Activated CD8-positive, alpha-beta memory T cell treated with anti-CD3 and anti-CD28 coated beads, Interleukin-2, amount 10 ng/mL, durations not matched to agents 7 days and 5 days (primary cell): ENCODE results near the gene KCNRG. TPM values are rescaled to one million over a fixed set of nuclear protein-coding genes. Genes with fewer than 3 reads are reported as not detected.
A peak's percentile ranks its signal among the peaks of the same experiment; 100 is the strongest.
"Not testable (repeated sequence)": the region's sequence is repeated elsewhere in the genome, so short reads cannot be mapped to it uniquely, and the experiment has no call there.

Experiments used
- ATAC-seq: fragments of 150-1000 bp; cut with Tn5 transposase; one replicate; pipeline ENCODE4 v1.10.0; 2021; ENCODE audit warnings: moderate library complexity
- CTCF ChIA-PET: fragments of 350-600 bp; sonication (Branson Sonifier 250); formaldehyde crosslinking; loops from one replicate; lab custom pipeline; 2021; ENCODE audit warnings: antibody characterized with exemption; lab: Charles Lee
- DNase-seq: peaks from one replicate; pipeline ENCODE4 v3.0.0-alpha.2; 2020
- H3K27ac Mint-ChIP-seq: one replicate; pipeline ENCODE4 v1.8.0; 2021; ENCODE audit warnings: mild to moderate bottlenecking, mixed read lengths
- H3K27me3 Mint-ChIP-seq: one replicate; pipeline ENCODE4 v1.8.0; 2021; ENCODE audit warnings: mixed read lengths
- H3K36me3 Mint-ChIP-seq: one replicate; pipeline ENCODE4 v1.8.0; 2021; ENCODE audit warnings: mild to moderate bottlenecking, mixed read lengths
- H3K4me1 Mint-ChIP-seq: one replicate; pipeline ENCODE4 v1.8.0; 2021; ENCODE audit warnings: mixed read lengths
- H3K4me3 Mint-ChIP-seq: one replicate; pipeline ENCODE4 v1.8.0; 2021; ENCODE audit warnings: mild to moderate bottlenecking, moderate library complexity, mixed read lengths
- H3K9me3 Mint-ChIP-seq: one replicate; pipeline ENCODE4 v1.8.0; 2022; ENCODE audit warnings: low read depth, mixed read lengths
- total RNA-seq, 2 experiments: library from RNA; stranded (reverse); gene quantifications; one replicate each; pipeline ENCODE4 v1.2.3, GENCODE V29; 2021

Gene KCNRG
- total RNA-seq, 2 experiments from 2014 or later = 0.21 TPM; not detected in 1

DNA sequence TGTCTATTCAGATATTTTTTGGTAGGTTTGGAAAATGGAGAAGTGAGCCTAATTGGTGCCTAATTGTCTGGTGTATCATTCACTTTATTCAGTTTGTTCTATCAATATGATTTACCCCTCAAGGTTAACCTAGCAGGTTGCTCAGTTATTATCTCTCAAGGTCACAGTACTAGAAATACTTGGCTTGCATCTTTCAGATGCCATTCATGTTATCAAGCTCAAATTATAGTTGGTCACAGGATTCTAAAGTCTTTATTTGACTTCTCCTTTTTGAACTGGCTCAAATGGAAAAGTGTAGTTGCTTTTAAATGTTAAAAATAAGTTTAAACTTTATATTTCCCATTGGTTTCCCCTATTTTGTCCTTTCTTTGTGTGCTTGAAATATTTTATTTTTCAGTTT lies 2.6 kb downstream of the KCNRG start:
- CTCF ChIA-PET = interaction anchor here (1.4 kb wide), 1 partner anchor 21 kb away, joined by 3 read pairs; the partner anchor contains the start of gene TRIM13
- Mint-ChIP-seq H3K36me3 (peaks cover 67% of the 10 kb centered on the region), H3K27me3 (no peaks in the 10 kb centered on the region), H3K4me1 (peaks cover 2% of the 10 kb centered on the region), H3K4me3 (no peak overlapping the region), H3K9me3 (no peaks in the 10 kb centered on the region), H3K27ac (no peak overlapping the region)
- ATAC-seq (no peak), DNase-seq (no peak)

DNA sequence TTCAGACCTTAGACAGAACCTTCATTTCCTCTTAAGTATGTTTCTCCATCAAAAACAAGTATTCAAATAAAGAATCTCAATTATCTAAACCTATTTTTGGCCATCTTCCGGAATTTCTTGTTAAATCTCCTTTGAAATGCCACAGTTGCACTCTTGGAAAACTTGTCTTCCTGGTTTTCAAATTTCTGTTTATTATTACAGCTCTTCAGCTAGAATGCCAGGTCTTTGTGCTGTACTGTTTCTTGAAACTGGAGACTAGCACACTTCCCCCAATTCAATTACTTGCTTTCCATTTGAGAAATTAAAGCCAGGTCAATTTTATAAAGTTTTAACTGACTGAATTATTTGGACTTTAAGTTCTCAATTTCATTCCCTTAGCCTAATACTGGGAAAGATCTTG lies 10.2 kb downstream of the KCNRG start:
- Mint-ChIP-seq H3K4me3 (no peak overlapping the region), H3K36me3 (peaks cover 58% of the 10 kb centered on the region), H3K27ac (no peak overlapping the region), H3K9me3 (no peaks in the 10 kb centered on the region), H3K27me3 (no peaks in the 10 kb centered on the region), H3K4me1 (peaks cover 4% of the 10 kb centered on the region)
- CTCF ChIA-PET = no interaction called here
- no peak for DNase-seq
- ATAC-seq = no peak

DNA sequence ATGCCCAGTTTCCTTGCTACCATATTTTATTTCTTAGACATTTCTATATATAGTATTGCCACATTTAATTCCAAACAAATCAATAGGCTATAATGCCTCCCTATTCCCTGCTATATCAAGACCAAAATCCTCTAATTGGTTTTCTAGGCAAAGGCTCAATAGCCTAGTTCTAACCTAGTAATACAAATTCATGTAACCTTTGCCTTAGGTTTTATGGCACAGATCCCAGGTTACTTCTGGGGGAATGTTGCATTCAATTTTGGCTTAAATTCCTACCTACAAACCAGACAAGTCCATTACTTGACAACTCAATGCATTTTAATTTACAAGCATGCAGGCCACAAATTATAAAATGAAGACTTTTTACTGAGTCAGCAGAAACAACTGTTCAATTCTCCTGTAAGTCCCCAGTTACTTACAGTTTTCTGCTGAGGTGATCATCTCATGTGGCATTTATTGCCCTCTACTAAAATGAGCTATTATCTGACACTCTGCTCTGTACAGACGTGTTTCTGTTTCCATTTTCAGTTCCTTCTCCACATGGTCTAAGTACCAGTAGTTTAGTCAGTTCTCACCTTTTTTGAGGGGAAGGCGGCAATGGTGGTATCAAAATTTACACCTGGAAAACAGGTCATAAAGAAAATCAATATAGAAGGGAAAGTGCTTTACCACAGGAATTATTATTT lies 11.7 kb downstream of the KCNRG start:
- Mint-ChIP-seq H3K27me3 (no peaks in the 10 kb centered on the region), H3K36me3 (peaks cover 53% of the 10 kb centered on the region), H3K4me1 (peaks cover 4% of the 10 kb centered on the region), H3K27ac (no peak overlapping the region), H3K4me3 (no peak overlapping the region), H3K9me3 (no peaks in the 10 kb centered on the region)
- CTCF ChIA-PET = no interaction called here
- DNase-seq = no peak
- no peak for ATAC-seq

DNA sequence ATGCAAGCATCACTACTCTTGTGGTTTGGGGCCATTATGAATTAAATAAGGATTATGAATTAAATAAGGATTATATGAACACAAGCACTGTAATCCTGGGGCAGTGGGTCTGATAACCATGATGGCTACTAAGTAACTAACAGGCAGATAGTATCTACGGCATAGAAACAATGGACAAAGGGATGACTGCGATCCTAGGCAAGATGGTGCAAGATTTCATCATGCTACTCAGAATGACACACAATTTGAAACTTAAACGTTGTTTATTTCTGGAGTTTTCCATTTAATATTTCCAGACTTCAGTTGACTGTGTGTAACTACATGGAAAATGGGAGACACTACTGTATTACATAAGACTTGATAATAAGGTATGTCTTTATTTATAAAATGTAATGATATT lies 15.1 kb downstream of the KCNRG start:
- Mint-ChIP-seq H3K27me3 (no peaks in the 10 kb centered on the region), H3K27ac (no peak overlapping the region), H3K4me1 (peaks cover 4% of the 10 kb centered on the region), H3K4me3 (no peak overlapping the region), H3K9me3 (no peaks in the 10 kb centered on the region), H3K36me3 (peaks cover 29% of the 10 kb centered on the region)
- ATAC-seq (no peak), DNase-seq (no peak)
- CTCF ChIA-PET = no interaction called here

DNA sequence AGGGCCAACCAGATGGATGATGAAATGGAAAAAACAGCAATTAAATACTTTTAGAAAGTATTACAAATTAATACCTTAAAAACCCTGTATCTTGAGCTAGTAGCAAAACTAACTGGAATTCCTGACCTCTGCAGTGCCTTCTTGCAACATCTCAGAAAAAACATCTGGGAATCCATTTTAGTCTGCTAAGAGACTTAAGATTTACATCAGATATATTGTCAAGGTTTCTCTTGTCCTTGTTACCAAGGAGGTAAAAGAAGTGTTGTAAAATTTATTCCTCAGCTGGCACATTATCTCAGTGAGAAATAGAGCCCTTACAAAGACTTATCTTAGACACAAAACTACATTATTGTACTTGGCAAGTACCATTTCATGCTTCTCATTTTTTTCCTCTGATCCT lies 18.5 kb downstream of the KCNRG start:
- CTCF ChIA-PET = interaction anchor here (0.7 to 0.9 kb wide), 2 partner anchors 12 to 37 kb away, joined by 3 read pairs; partner anchors contain the start of gene TRIM13
- no peak overlapping the region for H3K4me3 Mint-ChIP-seq
- H3K4me1 Mint-ChIP-seq = peaks cover 2% of the 10 kb centered on the region
- DNase-seq (no peak), ATAC-seq (no peak)
- H3K27ac Mint-ChIP-seq = no peak overlapping the region
- no peaks in the 10 kb centered on the region for H3K27me3 Mint-ChIP-seq
- H3K36me3 Mint-ChIP-seq = peaks cover 8% of the 10 kb centered on the region
- H3K9me3 Mint-ChIP-seq = no peaks in the 10 kb centered on the region

DNA sequence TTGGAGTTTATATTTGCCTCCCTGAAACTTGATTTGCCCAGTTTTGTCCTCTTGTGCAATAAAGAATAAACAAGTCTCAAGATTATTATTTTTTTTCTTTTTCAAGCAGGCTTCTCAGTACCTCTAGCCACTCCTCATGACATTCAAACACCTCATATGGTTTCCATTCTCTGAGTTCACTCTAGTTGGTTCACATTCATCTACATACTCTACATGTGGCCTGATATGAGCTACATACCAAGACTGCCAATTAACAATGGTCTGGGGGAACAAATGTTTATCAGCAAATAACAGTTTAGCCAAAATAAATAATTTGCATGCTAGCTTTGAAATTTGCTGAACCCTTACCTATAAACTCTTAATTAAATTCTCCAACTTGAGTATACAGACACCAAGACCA lies 22.5 kb downstream of the KCNRG start:
- ATAC-seq (no peak), DNase-seq (no peak)
- H3K36me3 Mint-ChIP-seq = peaks cover 16% of the 10 kb centered on the region
- no peak overlapping the region for H3K27ac Mint-ChIP-seq
- no peaks in the 10 kb centered on the region for H3K9me3 Mint-ChIP-seq
- no peaks in the 10 kb centered on the region for H3K27me3 Mint-ChIP-seq
- CTCF ChIA-PET = interaction anchor here (2.4 kb wide), 1 partner anchor 41 kb away, joined by 8 read pairs; the partner anchor contains the start of gene TRIM13
- H3K4me1 Mint-ChIP-seq = no peaks in the 10 kb centered on the region
- H3K4me3 Mint-ChIP-seq = no peak overlapping the region

DNA sequence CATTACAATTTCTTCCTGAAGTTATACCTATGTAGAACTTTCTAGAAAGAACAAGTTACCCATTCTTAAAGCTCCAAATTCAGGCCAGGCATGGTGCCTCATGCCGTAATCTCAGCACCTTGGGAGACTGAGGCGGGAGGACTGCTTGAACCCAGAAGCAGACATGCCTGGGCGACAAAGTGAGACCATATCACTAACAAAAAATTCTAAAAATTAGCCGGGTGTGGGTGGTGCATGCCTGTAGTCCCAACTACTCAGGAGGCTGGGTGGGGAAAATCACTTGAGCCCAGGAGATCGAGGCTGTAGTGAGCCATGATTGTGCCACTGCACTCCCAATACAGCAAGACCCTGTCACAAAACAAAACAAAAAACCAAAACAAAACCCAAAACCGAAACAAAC lies 23.0 kb downstream of the KCNRG start:
- Mint-ChIP-seq H3K4me1 (no peaks in the 10 kb centered on the region), H3K4me3 (no peak overlapping the region), H3K27ac (no peak overlapping the region), H3K27me3 (no peaks in the 10 kb centered on the region), H3K36me3 (peaks cover 20% of the 10 kb centered on the region), H3K9me3 (no peaks in the 10 kb centered on the region)
- ATAC-seq (no peak), DNase-seq (no peak)
- CTCF ChIA-PET = interaction anchor here (0.9 to 2.4 kb wide), 2 partner anchors 15 to 41 kb away, joined by 4 to 8 read pairs; partner anchors contain the start of gene TRIM13

DNA sequence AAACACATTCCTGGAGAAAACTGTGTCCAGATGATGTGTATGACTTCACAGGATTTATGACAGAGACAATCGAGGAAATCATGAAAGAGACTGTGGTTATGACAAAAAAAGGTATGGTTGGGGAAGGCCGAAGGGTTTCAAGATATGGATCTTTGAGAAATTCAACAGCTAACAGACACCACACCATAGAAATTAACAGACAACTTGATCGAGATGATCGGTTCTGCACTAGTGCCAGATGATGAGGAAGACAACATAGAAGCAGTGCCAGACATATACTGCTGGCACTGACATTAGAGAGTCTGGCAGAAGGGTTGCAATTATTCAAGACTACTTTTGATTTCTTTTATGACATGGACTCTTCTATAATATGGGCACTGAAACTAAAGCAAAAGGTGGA lies 37.2 kb downstream of the KCNRG start:
- Mint-ChIP-seq H3K27ac (no peak overlapping the region), H3K27me3 (no peaks in the 10 kb centered on the region), H3K4me3 (no peak overlapping the region), H3K9me3 (no peaks in the 10 kb centered on the region), H3K4me1 (peaks cover 24% of the 10 kb centered on the region), H3K36me3 (peaks cover 53% of the 10 kb centered on the region)
- ATAC-seq = no peak
- CTCF ChIA-PET = interaction anchor here (1.4 kb wide), 1 partner anchor 9 kb away, joined by 3 read pairs; no protein-coding TSS in a partner anchor
- DNase-seq = no peak

DNA sequence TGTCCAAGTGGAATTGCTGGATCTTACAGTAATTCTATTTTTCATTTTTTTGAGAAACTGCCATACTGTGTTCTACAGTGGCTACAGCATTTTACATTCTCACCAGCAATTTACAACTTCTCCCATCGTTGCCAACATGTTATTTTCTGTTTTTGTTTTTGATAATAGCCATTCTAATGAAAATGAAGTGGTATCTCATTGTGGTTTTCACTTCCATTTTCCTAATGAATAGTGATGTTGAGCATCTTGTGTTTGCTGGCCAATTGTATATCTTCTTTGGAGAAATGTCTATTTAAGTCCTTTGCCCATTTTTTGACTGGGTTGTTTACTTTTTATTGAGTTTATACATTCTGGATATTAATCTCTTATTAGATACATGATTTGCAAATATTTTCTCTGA lies 38.6 kb downstream of the KCNRG start:
- no peak overlapping the region for H3K27ac Mint-ChIP-seq
- no peak overlapping the region for H3K4me3 Mint-ChIP-seq
- H3K9me3 Mint-ChIP-seq = no peaks in the 10 kb centered on the region
- peaks cover 59% of the 10 kb centered on the region for H3K36me3 Mint-ChIP-seq
- peaks cover 31% of the 10 kb centered on the region for H3K4me1 Mint-ChIP-seq
- DNase-seq = no peak
- no peaks in the 10 kb centered on the region for H3K27me3 Mint-ChIP-seq
- ATAC-seq = no peak
- CTCF ChIA-PET = no interaction called here

DNA sequence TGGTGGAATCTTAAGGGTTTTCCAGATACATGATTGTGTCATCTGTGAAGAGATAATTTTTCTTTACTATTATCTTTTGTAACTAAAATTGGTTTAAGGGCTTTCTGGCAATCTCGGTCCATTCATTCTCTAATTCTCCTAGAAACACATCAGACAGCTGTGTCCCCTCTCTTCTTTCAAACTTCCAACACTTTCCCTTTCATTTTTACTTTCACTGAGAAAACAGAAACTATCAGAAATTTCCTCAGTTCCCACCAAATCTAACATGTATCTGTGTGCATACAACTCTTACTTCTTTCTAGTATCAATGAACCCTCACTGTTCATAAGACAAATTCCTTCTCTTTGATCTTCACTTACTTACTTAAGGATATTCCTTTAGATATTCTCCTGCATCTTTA lies 40.2 kb downstream of the KCNRG start:
- H3K4me1 Mint-ChIP-seq = peaks cover 34% of the 10 kb centered on the region
- H3K4me3 Mint-ChIP-seq = no peak overlapping the region
- ATAC-seq (no peak), DNase-seq (no peak)
- CTCF ChIA-PET = no interaction called here
- no peaks in the 10 kb centered on the region for H3K27me3 Mint-ChIP-seq
- H3K9me3 Mint-ChIP-seq = no peaks in the 10 kb centered on the region
- peaks cover 64% of the 10 kb centered on the region for H3K36me3 Mint-ChIP-seq
- H3K27ac Mint-ChIP-seq = no peak overlapping the region

DNA sequence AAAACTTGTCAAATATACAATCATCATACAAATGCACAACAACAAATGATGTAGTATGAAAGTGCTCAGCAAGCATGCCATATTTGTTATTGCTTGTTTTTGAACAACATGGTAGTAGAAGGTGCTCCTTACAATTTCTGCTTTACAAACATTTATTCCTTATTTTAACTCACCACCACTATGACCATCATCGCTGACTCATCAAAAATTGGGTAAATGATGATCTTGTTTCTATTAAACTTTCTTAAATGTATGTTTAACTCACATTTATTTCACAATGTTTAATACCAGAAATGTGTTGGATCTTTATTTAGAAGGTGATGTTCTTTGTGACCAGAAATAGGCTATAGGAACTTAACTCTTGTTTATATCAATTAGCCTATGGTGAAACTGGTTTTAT lies 45.5 kb downstream of the KCNRG start:
- Mint-ChIP-seq H3K4me1 (peaks cover 15% of the 10 kb centered on the region), H3K27me3 (no peaks in the 10 kb centered on the region), H3K4me3 (no peak overlapping the region), H3K36me3 (peaks cover 32% of the 10 kb centered on the region), H3K9me3 (no peaks in the 10 kb centered on the region), H3K27ac (no peak overlapping the region)
- CTCF ChIA-PET = interaction anchor here (1.1 kb wide), 1 partner anchor 9 kb away, joined by 3 read pairs; no protein-coding TSS in a partner anchor
- ATAC-seq (no peak), DNase-seq (no peak)

DNA sequence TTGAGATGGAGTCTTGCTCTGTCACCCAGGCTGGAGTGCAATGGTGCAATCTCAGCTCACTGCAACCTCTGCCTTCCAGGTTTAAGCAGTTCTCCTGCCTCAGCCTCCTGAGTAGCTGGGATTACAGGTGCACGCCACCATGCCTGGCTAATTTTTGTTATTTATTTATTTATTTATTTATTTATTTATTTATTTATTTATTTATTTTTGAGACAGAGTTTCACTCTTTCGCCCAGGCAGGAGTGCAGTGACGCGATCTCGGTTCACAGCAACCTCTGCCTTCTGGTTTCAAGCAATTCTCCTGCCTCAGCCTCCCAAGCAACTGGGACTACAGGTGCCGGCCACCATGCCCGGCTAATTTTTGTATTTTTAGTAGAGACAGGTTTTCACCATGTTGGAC lies 47.1 kb downstream of the KCNRG start:
- peaks cover 15% of the 10 kb centered on the region for H3K4me1 Mint-ChIP-seq

DNA sequence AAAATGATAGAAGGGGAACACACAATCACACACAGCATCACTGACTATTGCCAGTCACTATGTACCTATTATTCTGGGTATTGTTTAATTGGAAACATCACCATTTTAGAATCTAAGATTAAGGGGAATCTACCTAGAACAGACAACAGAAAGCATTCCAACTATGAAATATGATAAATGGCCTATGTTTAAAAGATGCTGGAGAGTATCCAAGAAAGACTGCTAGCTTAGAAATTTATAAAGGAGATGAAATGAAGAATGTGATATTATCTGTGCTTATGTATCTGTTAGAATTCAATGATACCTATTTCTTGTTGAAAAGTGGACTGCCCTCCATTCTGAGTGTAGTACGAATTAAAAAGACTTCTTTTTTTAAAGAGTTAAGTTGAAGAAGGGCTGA lies 50.5 kb downstream of the KCNRG start:
- Mint-ChIP-seq H3K36me3 (peaks cover 37% of the 10 kb centered on the region), H3K4me3 (no peak overlapping the region), H3K27me3 (no peaks in the 10 kb centered on the region), H3K9me3 (no peaks in the 10 kb centered on the region), H3K4me1 (peaks cover 9% of the 10 kb centered on the region), H3K27ac (no peak overlapping the region)
- DNase-seq = no peak
- CTCF ChIA-PET = no interaction called here
- ATAC-seq = no peak

More for the DNA sequence above, 47.1 kb downstream of the KCNRG start:
- not testable (repeated sequence) for DNase-seq, H3K27ac Mint-ChIP-seq, ATAC-seq, H3K4me3 Mint-ChIP-seq, H3K9me3 Mint-ChIP-seq, H3K27me3 Mint-ChIP-seq
- H3K36me3 Mint-ChIP-seq = peaks cover 37% of the 10 kb centered on the region
- CTCF ChIA-PET = interaction anchor here (2.6 kb wide), 1 partner anchor 18 kb away, joined by 5 read pairs; no protein-coding TSS in a partner anchor

DNA sequence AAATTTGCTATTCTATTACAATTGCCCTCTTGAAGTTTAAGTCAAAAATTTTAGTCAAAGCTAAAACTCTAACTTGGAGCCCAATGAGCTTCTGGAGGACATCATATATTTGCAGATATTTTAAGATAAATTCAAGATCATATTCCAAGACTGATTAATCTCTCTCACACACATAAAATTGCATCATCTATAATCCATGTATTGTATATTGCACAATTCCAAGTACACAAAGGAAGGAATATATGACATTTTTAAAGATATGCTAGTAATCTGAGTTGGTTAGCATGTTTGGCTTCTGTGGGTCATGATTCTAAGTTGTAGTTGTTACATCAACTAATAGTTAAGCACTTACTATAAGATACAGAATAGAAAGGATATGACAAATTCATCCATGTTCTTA lies 53.3 kb downstream of the KCNRG start:
- no peaks in the 10 kb centered on the region for H3K9me3 Mint-ChIP-seq
- ATAC-seq (no peak), DNase-seq (no peak)
- CTCF ChIA-PET = interaction anchor here (1.9 kb wide), 1 partner anchor 12 kb away, joined by 9 read pairs; no protein-coding TSS in a partner anchor
- H3K4me3 Mint-ChIP-seq = no peak overlapping the region
- H3K27ac Mint-ChIP-seq = peak overlapping the region; percentile 8
- H3K36me3 Mint-ChIP-seq = peaks cover 52% of the 10 kb centered on the region
- no peaks in the 10 kb centered on the region for H3K27me3 Mint-ChIP-seq
- peaks cover 21% of the 10 kb centered on the region for H3K4me1 Mint-ChIP-seq
